HepG2 (cell line): ENCODE data around the gene DOCK2. TPM values are rescaled to one million over a fixed set of nuclear protein-coding genes. Genes with fewer than 3 reads are reported as not detected.

Experiments
- ATAC-seq: fragments of 200-7000 bp; cut with Tn5 transposase; 3 replicates; pipeline ENCODE4 v1.9.1; 2020; ENCODE audit warnings: mild to moderate bottlenecking, moderate library complexity
- BruUV-seq: library from RNA; stranded (reverse); fragments of 400-500 nt; replicated peaks from 2 replicates; lab custom pipeline; 2021; lab: Mats Ljungman, UMichigan
- CTCF ChIA-PET: fragments of 300-600 bp; formaldehyde crosslinking; extraction: SDS; loops from one replicate; lab custom pipeline; 2021; ENCODE audit warnings: low total read pairs, inconsistent platforms, low intra/inter-chr PET ratio; lab: Yijun Ruan, JAX
- POLR2A ChIA-PET: fragments of 350-600 bp; sonication (Branson Sonifier 250); formaldehyde crosslinking; loops from one replicate; lab custom pipeline; 2020; ENCODE audit warnings: antibody characterized with exemption, inconsistent platforms; lab: Yijun Ruan, JAX
- DNase-seq: peaks from one replicate; pipeline ENCODE4 v3.0.0-alpha.2; 2015; ENCODE audit warnings: low spot score
- FAIRE-seq: peaks from 3 replicates; lab custom pipeline; 2011; peaks lifted over from hg19 to GRCh38; lab: Jason Lieb, UNC
- H2AFZ ChIP-seq: one replicate; pipeline ENCODE4 v1.6.1; 2011; ENCODE audit warnings: low read length, inconsistent platforms
- H3K27ac ChIP-seq: fragments of 300-600 bp; 3 replicates; pipeline ENCODE4 v1.8.0; 2011; ENCODE audit warnings: mixed run types, mild to moderate bottlenecking, mixed read lengths, low read length, inconsistent platforms; ENCODE audit not compliant: insufficient read depth; ENCODE audit errors: extremely low read length
- H3K27me3 ChIP-seq, 2 experiments: fragments of 200-600 bp in 1 of 2; 2 replicates in 1 of 2; 3 replicates in 1 of 2; pipeline versions ENCODE4 v1.6.0 to v1.8.0; 2011; ENCODE audit warnings: low read length in 2 of 2, mild to moderate bottlenecking in 2 of 2, moderate library complexity in 2 of 2, inconsistent platforms in 1 of 2; ENCODE audit not compliant: insufficient read depth in 2 of 2, control insufficient read depth in 1 of 2
- H3K36me3 ChIP-seq, 2 experiments: fragments of 200-600 bp in 1 of 2; replicated peaks in 1 of 2; 2 replicates in 1 of 2; 3 replicates in 1 of 2; pipeline versions ENCODE4 v1.5.1 to v1.8.0; 2011; ENCODE audit warnings: low read length in 2 of 2, inconsistent platforms in 1 of 2; ENCODE audit not compliant: insufficient read depth in 2 of 2, control insufficient read depth in 1 of 2
- H3K4me1 ChIP-seq: 2 replicates; pipeline ENCODE4 v1.5.1; 2012; ENCODE audit warnings: low read length, inconsistent platforms; ENCODE audit not compliant: insufficient read depth
- H3K4me2 ChIP-seq: 2 replicates; pipeline ENCODE4 v1.6.0; 2011; ENCODE audit warnings: low read depth, low read length, inconsistent platforms
- H3K4me3 ChIP-seq, 3 experiments: fragments of 200-600 bp in 1 of 3; sonication (generic), shearing (Covaris generic) in 1 of 3; replicated peaks in 1 of 3; 2 replicates each; pipeline ENCODE4 v1.5.1; 2011 to 2016; ENCODE audit warnings: low read length in 3 of 3, inconsistent platforms in 2 of 3, low read depth in 2 of 3, mild to moderate bottlenecking in 2 of 3, control low read depth in 1 of 3, mixed read lengths in 1 of 3; ENCODE audit not compliant: insufficient read depth in 1 of 3
- H3K79me2 ChIP-seq: one replicate; pipeline ENCODE4 v1.6.1; 2011; ENCODE audit warnings: low read length, inconsistent platforms; ENCODE audit not compliant: insufficient read depth
- H3K9ac ChIP-seq: 2 replicates; pipeline ENCODE4 v1.6.0; 2011; ENCODE audit warnings: mild to moderate bottlenecking, low read depth, low read length, inconsistent platforms; ENCODE audit not compliant: insufficient read depth
- H3K9me3 ChIP-seq: 2 replicates; pipeline ENCODE4 v1.5.1; 2012; ENCODE audit warnings: mild to moderate bottlenecking, low read length
- H4K20me1 ChIP-seq: 2 replicates; pipeline ENCODE4 v1.6.0; 2011; ENCODE audit warnings: inconsistent platforms, mild to moderate bottlenecking, low read length, moderate library complexity; ENCODE audit not compliant: insufficient read depth
- AFF4 ChIP-seq: sonication (generic); formaldehyde crosslinking; IDR thresholded peaks from 2 replicates; pipeline ENCODE4 v1.4.0; 2020; ENCODE audit warnings: missing genetic modification reagents
- AHR ChIP-seq: IDR thresholded peaks from 2 replicates; pipeline ENCODE4 v1.6.1; 2018; ENCODE audit warnings: missing genetic modification reagents, missing compliant biosample characterization
- CERS6 ChIP-seq: sonication (generic); formaldehyde crosslinking; IDR thresholded peaks from 2 replicates; pipeline ENCODE4 v1.5.0; 2020; ENCODE audit warnings: missing genetic modification reagents
- HDAC2 ChIP-seq: sonication (generic); formaldehyde crosslinking; IDR thresholded peaks from 2 replicates; pipeline ENCODE4 v1.4.0; 2020; ENCODE audit warnings: missing genetic modification reagents
- HNF4A ChIP-seq: sonication (generic); formaldehyde crosslinking; IDR thresholded peaks from 2 replicates; pipeline ENCODE4 v1.4.0; 2020; ENCODE audit warnings: missing genetic modification reagents
- MTF2 ChIP-seq: sonication (generic); formaldehyde crosslinking; IDR thresholded peaks from 2 replicates; pipeline ENCODE4 v1.5.0; 2020; ENCODE audit warnings: missing genetic modification reagents, borderline replicate concordance
- NR0B2 ChIP-seq: sonication (generic); formaldehyde crosslinking; IDR thresholded peaks from 2 replicates; pipeline ENCODE4 v1.4.0; 2020; ENCODE audit warnings: mild to moderate bottlenecking, missing genetic modification reagents
- PAWR ChIP-seq: sonication (generic); formaldehyde crosslinking; IDR thresholded peaks from 2 replicates; pipeline ENCODE4 v1.4.0; 2020; ENCODE audit warnings: missing genetic modification reagents, mild to moderate bottlenecking, borderline replicate concordance
- PITX1 ChIP-seq: sonication (generic); formaldehyde crosslinking; IDR thresholded peaks from 2 replicates; pipeline ENCODE4 v1.5.1; 2020; ENCODE audit warnings: mild to moderate bottlenecking, missing genetic modification reagents
- SOX13 ChIP-seq, 3 experiments: fragments of 450-650 bp in 1 of 3; sonication (generic) in 1 of 3; formaldehyde crosslinking in 1 of 3; IDR thresholded peaks in 2 of 3; conservative IDR thresholded peaks in 1 of 3; 2 replicates each; pipeline versions ENCODE4 v1.5.0 to v1.6.1; 2016 to 2020; ENCODE audit warnings: antibody characterized with exemption in 1 of 3, mild to moderate bottlenecking in 1 of 3, missing compliant biosample characterization in 1 of 3, missing genetic modification reagents in 1 of 3, moderate library complexity in 1 of 3
- ZNF557 ChIP-seq: sonication (generic); formaldehyde crosslinking; IDR thresholded peaks from 2 replicates; pipeline ENCODE4 v1.4.0; 2020; ENCODE audit warnings: missing genetic modification reagents
- ZNF609 ChIP-seq: sonication (generic); formaldehyde crosslinking; IDR thresholded peaks from 2 replicates; pipeline ENCODE4 v1.4.0; 2020; ENCODE audit warnings: mild to moderate bottlenecking, missing genetic modification reagents, borderline replicate concordance
- WGBS: methylation state at CpG from one replicate; pipeline ENCODE4 v1.1.6; 2017; ENCODE audit warnings: low lambda C conversion rate; 5-methylcytosine and 5-hydroxymethylcytosine counted together
- in situ Hi-C: cut with HindIII; loops from 2 replicates; pipeline ENCODE4 v1.10.0; 2017; ENCODE audit warnings: low pct_unique_long_range_greater_than_20kb; ENCODE audit not compliant: extremely low pct_ligation_motif_present
- intact Hi-C: fragments of 100-400 bp; cut with micrococcal nuclease; formaldehyde crosslinking; loops from one replicate; pipeline ENCODE4 v1.10.0; 2022; ENCODE audit not compliant: unreplicated experiment
- polyA plus RNA-seq, 8 experiments: library from polyadenylated mRNA; depleted of rRNA in 3 of 8; stranded (reverse) in 7 of 8; unstranded in 1 of 8; fragments of >200 nt; fragmentation: Illumina TruSeq in 4 of 8; extraction: Trizol in 4 of 8; gene quantifications; 2 replicates each; pipeline versions ENCODE4 v1.2.1 to v1.2.3, GENCODE V29; 2011 to 2016; ENCODE audit warnings: low read depth in 4 of 8, missing spikeins in 1 of 8, mixed read lengths in 1 of 8; ENCODE audit not compliant: insufficient read depth in 1 of 8
- total RNA-seq, 5 experiments: library from RNA; depleted of rRNA; stranded (reverse); fragments of >200 nt; fragmentation: Illumina TruSeq; extraction: Trizol; gene quantifications; 2 replicates each; pipeline ENCODE4 v1.2.3, GENCODE V29; 2016; ENCODE audit warnings: low read depth in 1 of 5

DOCK2 gene
- total and polyA plus RNA-seq, 2 of the 13 experiments (the other 11 are each of a cell fraction or from before 2014, with no cell fraction given), result not detected

- no peak overlapping the region for H2AFZ ChIP-seq
- BruUV-seq, result no TSS peak
- FAIRE-seq (no peak), ATAC-seq (no peak), DNase-seq (no peak)
- intact Hi-C loops (no loop called here), in situ Hi-C loops (loop anchor here (5.0 kb wide), 1 partner anchor 285 kb away; the partner anchor contains the start of gene INSYN2B)
- no peak overlapping the region for H3K4me3 ChIP-seq
- WGBS, result 15% methylated on average over 6 of the region's 6 CpGs
- CTCF ChIA-PET, result no interaction called here
- no peak overlapping the region for H3K27ac ChIP-seq
- H3K79me2 ChIP-seq, result no peaks in the 10 kb centered on the region
- H4K20me1 ChIP-seq, result no peaks in the 10 kb centered on the region
- POLR2A ChIA-PET, result no interaction called here
- H3K9me3 ChIP-seq, result no peaks in the 10 kb centered on the region
- H3K36me3 ChIP-seq, result no peaks in the 10 kb centered on the region
- H3K4me2 ChIP-seq, result no peak overlapping the region
- H3K9ac ChIP-seq, result no peak overlapping the region
- peaks cover 0 to 4% of the 10 kb centered on the region in 2 experiments; a peak in 2 of 5 replicates for H3K27me3 ChIP-seq
- no peaks in the 10 kb centered on the region for H3K4me1 ChIP-seq
- TF ChIP-seq ZNF557 (CRISPR knock-in tag) (no peak), AHR (CRISPR knock-in tag) (no peak), PAWR (no peak), PITX1 (CRISPR knock-in tag) (no peak), HDAC2 (no peak), CERS6 (CRISPR knock-in tag) (no peak), NR0B2 (no peak), MTF2 (no peak), HNF4A (no peak), ZNF609 (CRISPR knock-in tag) (no peak), AFF4 (no peak), SOX13 (IDR thresholded peaks at IDR 0.05) (no peak), SOX13 (CRISPR knock-in tag; conservative IDR thresholded peaks at IDR 0.05 in 1 of 2, IDR thresholded peaks at IDR 0.05 in 1 of 2) (no peak)
Observed at GRCh38 chr5:169696621-169697510, 59.8 kb downstream of the DOCK2 start.
